ENCODE results near the gene IL1R2.

The IL1R2 gene

GRCh38 chr2:101948625-101949155, 43.1 kb upstream of the IL1R2 start:
- Histone ChIP-seq H3K27ac (replicated peaks; ENCODE audit: low read length) (no peak overlapping the region), H2BK5ac (ENCODE audit: low read length) (no peak overlapping the region), H3K27me3 (ENCODE audit: control insufficient read depth in 3 of 3, insufficient read depth in 3 of 3, low read depth in 1 of 3, low read length in 3 of 3) (no peaks in the 10 kb centered on the region), H3K79me1 (ENCODE audit: low read depth, low read length) (no peaks in the 10 kb centered on the region), H4K91ac (ENCODE audit: low read depth, low read length, poor library complexity) (no peak overlapping the region), H3K9me3 (replicated peaks in 1 of 2; ENCODE audit: control insufficient read depth in 2 of 2, insufficient read depth in 1 of 2, low read depth in 1 of 2, low read length in 2 of 2) (peaks cover 0 to 2% of the 10 kb centered on the region in 2 donors), H3K4me2 (ENCODE audit: insufficient read depth, low read length, poor library complexity, severe bottlenecking) (no peak overlapping the region), H3K4ac (ENCODE audit: low read length) (no peak overlapping the region), H3K4me1 (ENCODE audit: control insufficient read depth in 2 of 2, insufficient read depth in 1 of 2, low read depth in 1 of 2, low read length in 2 of 2) (no peaks in the 10 kb centered on the region), H2BK120ac (ENCODE audit: low read depth, low read length) (no peak overlapping the region), H2AK5ac (ENCODE audit: low read depth, low read length) (no peak overlapping the region), H3K23ac (ENCODE audit: low read depth, low read length, poor library complexity) (no peak overlapping the region), H2AFZ (ENCODE audit: low read length) (no peak overlapping the region), H2BK15ac (ENCODE audit: low read length) (no peak overlapping the region), H3K36me3 (replicated peaks in 1 of 2; ENCODE audit: control insufficient read depth in 2 of 2, insufficient read depth in 2 of 2, low read length in 2 of 2) (no peaks in the 10 kb centered on the region), H2BK12ac (ENCODE audit: low read length) (no peak overlapping the region), H4K8ac (ENCODE audit: low read depth, low read length) (no peak overlapping the region), H3K9ac (ENCODE audit: low read depth, low read length, poor library complexity) (no peak overlapping the region), H3K4me3 (ENCODE audit: low read length in 2 of 2) (peak overlapping the region in 1 of 2 donors; percentile 12), H3K14ac (ENCODE audit: low read length) (no peak overlapping the region), H3K18ac (ENCODE audit: low read length) (no peak overlapping the region)
- no peak for DNase-seq (ENCODE audit: low spot score)

- Histone ChIP-seq H3K9ac (ENCODE audit: low read depth, low read length, poor library complexity) (no peak overlapping the region), H2BK12ac (ENCODE audit: low read length) (no peak overlapping the region), H3K18ac (ENCODE audit: low read length) (no peak overlapping the region), H2BK120ac (ENCODE audit: low read depth, low read length) (no peak overlapping the region), H3K4me2 (ENCODE audit: insufficient read depth, low read length, poor library complexity, severe bottlenecking) (no peak overlapping the region), H3K14ac (ENCODE audit: low read length) (no peak overlapping the region), H4K8ac (ENCODE audit: low read depth, low read length) (no peak overlapping the region), H3K27me3 (ENCODE audit: control insufficient read depth in 3 of 3, insufficient read depth in 3 of 3, low read depth in 1 of 3, low read length in 3 of 3) (no peaks in the 10 kb centered on the region), H2BK5ac (ENCODE audit: low read length) (no peak overlapping the region), H2AK5ac (ENCODE audit: low read depth, low read length) (no peak overlapping the region), H3K79me1 (ENCODE audit: low read depth, low read length) (no peaks in the 10 kb centered on the region), H3K9me3 (replicated peaks in 1 of 2; ENCODE audit: control insufficient read depth in 2 of 2, insufficient read depth in 1 of 2, low read depth in 1 of 2, low read length in 2 of 2) (peaks cover 0 to 2% of the 10 kb centered on the region in 2 donors), H4K91ac (ENCODE audit: low read depth, low read length, poor library complexity) (no peak overlapping the region), H3K4me3 (ENCODE audit: low read length in 2 of 2) (no peak overlapping the region), H3K4ac (ENCODE audit: low read length) (no peak overlapping the region), H3K4me1 (ENCODE audit: control insufficient read depth in 2 of 2, insufficient read depth in 1 of 2, low read depth in 1 of 2, low read length in 2 of 2) (no peaks in the 10 kb centered on the region), H3K27ac (replicated peaks; ENCODE audit: low read length) (no peak overlapping the region), H3K23ac (ENCODE audit: low read depth, low read length, poor library complexity) (no peak overlapping the region), H2BK15ac (ENCODE audit: low read length) (no peak overlapping the region), H3K36me3 (replicated peaks in 1 of 2; ENCODE audit: control insufficient read depth in 2 of 2, insufficient read depth in 2 of 2, low read length in 2 of 2) (no peaks in the 10 kb centered on the region), H2AFZ (ENCODE audit: low read length) (no peak overlapping the region)
- no peak for DNase-seq (ENCODE audit: low spot score)
- no CpG with 5 or more reads among the region's 1 CpG for WGBS, 2 donors (ENCODE audit: extremely low coverage in 2 of 2, insufficient read length in 2 of 2, insufficient replicate concordance in 1 of 2)
Measured at GRCh38 chr2:101949304-101949703, 42.5 kb upstream of the IL1R2 start.

- no CpG with 5 or more reads among the region's 1 CpG for WGBS, 2 donors (ENCODE audit: extremely low coverage in 2 of 2, insufficient read length in 2 of 2, insufficient replicate concordance in 1 of 2)
- Histone ChIP-seq H3K23ac (ENCODE audit: low read depth, low read length, poor library complexity) (no peak overlapping the region), H3K18ac (ENCODE audit: low read length) (no peak overlapping the region), H3K79me1 (ENCODE audit: low read depth, low read length) (no peaks in the 10 kb centered on the region), H3K27me3 (ENCODE audit: control insufficient read depth in 3 of 3, insufficient read depth in 3 of 3, low read depth in 1 of 3, low read length in 3 of 3) (no peaks in the 10 kb centered on the region), H2BK5ac (ENCODE audit: low read length) (no peak overlapping the region), H2BK120ac (ENCODE audit: low read depth, low read length) (no peak overlapping the region), H2AK5ac (ENCODE audit: low read depth, low read length) (no peak overlapping the region), H2BK12ac (ENCODE audit: low read length) (no peak overlapping the region), H3K9me3 (replicated peaks in 1 of 2; ENCODE audit: control insufficient read depth in 2 of 2, insufficient read depth in 1 of 2, low read depth in 1 of 2, low read length in 2 of 2) (peaks cover 0 to 2% of the 10 kb centered on the region in 2 donors), H3K27ac (replicated peaks; ENCODE audit: low read length) (no peak overlapping the region), H4K91ac (ENCODE audit: low read depth, low read length, poor library complexity) (no peak overlapping the region), H3K9ac (ENCODE audit: low read depth, low read length, poor library complexity) (no peak overlapping the region), H3K14ac (ENCODE audit: low read length) (no peak overlapping the region), H2BK15ac (ENCODE audit: low read length) (no peak overlapping the region), H3K4me3 (ENCODE audit: low read length in 2 of 2) (no peak overlapping the region), H2AFZ (ENCODE audit: low read length) (no peak overlapping the region), H3K4me2 (ENCODE audit: insufficient read depth, low read length, poor library complexity, severe bottlenecking) (no peak overlapping the region), H3K4ac (ENCODE audit: low read length) (no peak overlapping the region), H4K8ac (ENCODE audit: low read depth, low read length) (no peak overlapping the region), H3K4me1 (ENCODE audit: control insufficient read depth in 2 of 2, insufficient read depth in 1 of 2, low read depth in 1 of 2, low read length in 2 of 2) (no peaks in the 10 kb centered on the region), H3K36me3 (replicated peaks in 1 of 2; ENCODE audit: control insufficient read depth in 2 of 2, insufficient read depth in 2 of 2, low read length in 2 of 2) (no peaks in the 10 kb centered on the region)
- DNase-seq (ENCODE audit: low spot score): no peak
Measured at GRCh38 chr2:101951296-101951695, 40.5 kb upstream of the IL1R2 start.

DNA sequence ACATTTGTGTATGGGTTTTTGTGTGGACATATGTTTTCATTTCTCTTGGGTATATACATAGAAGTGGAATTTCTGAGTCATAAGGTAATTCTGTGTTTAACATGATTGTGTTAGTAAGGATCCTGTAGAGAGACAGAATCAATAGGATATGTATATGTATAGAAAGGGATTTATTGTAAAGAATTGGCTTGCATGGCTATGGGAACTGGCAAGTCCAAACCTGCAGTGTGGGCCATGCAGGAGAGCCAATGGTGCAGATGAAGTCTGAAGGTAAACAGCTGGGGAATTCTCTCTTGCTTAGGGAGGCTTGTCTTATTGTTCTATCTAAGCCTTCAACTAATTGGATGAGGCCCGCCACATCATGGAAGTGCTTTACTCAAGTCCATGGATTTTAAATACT, 39.2 kb upstream of the IL1R2 start:
- Histone ChIP-seq H2AFZ (ENCODE audit: low read length) (no peak overlapping the region), H3K4ac (ENCODE audit: low read length) (no peak overlapping the region), H4K91ac (ENCODE audit: low read depth, low read length, poor library complexity) (no peak overlapping the region), H3K4me1 (ENCODE audit: control insufficient read depth in 2 of 2, insufficient read depth in 1 of 2, low read depth in 1 of 2, low read length in 2 of 2) (no peaks in the 10 kb centered on the region), H3K9me3 (replicated peaks in 1 of 2; ENCODE audit: control insufficient read depth in 2 of 2, insufficient read depth in 1 of 2, low read depth in 1 of 2, low read length in 2 of 2) (peaks cover 0 to 2% of the 10 kb centered on the region in 2 donors), H3K27me3 (ENCODE audit: control insufficient read depth in 3 of 3, insufficient read depth in 3 of 3, low read depth in 1 of 3, low read length in 3 of 3) (no peaks in the 10 kb centered on the region), H3K9ac (ENCODE audit: low read depth, low read length, poor library complexity) (no peak overlapping the region), H4K8ac (ENCODE audit: low read depth, low read length) (no peak overlapping the region), H3K36me3 (replicated peaks in 1 of 2; ENCODE audit: control insufficient read depth in 2 of 2, insufficient read depth in 2 of 2, low read length in 2 of 2) (no peaks in the 10 kb centered on the region), H2AK5ac (ENCODE audit: low read depth, low read length) (no peak overlapping the region), H2BK120ac (ENCODE audit: low read depth, low read length) (no peak overlapping the region), H2BK5ac (ENCODE audit: low read length) (no peak overlapping the region), H3K23ac (ENCODE audit: low read depth, low read length, poor library complexity) (no peak overlapping the region), H2BK15ac (ENCODE audit: low read length) (no peak overlapping the region), H3K79me1 (ENCODE audit: low read depth, low read length) (no peaks in the 10 kb centered on the region), H3K4me2 (ENCODE audit: insufficient read depth, low read length, poor library complexity, severe bottlenecking) (no peak overlapping the region), H3K27ac (replicated peaks; ENCODE audit: low read length) (no peak overlapping the region), H3K4me3 (ENCODE audit: low read length in 2 of 2) (no peak overlapping the region), H3K14ac (ENCODE audit: low read length) (no peak overlapping the region), H3K18ac (ENCODE audit: low read length) (no peak overlapping the region), H2BK12ac (ENCODE audit: low read length) (no peak overlapping the region)
- no peak for DNase-seq (ENCODE audit: low spot score)
- WGBS, 2 donors (ENCODE audit: extremely low coverage in 2 of 2, insufficient read length in 2 of 2, insufficient replicate concordance in 1 of 2): no CpG with 5 or more reads among the region's 1 CpG
